GM23338 (cell line): ENCODE measurements around the gene NGEF. TPM values are rescaled to one million over a fixed set of nuclear protein-coding genes. Genes with fewer than 3 reads are reported as not detected.

Source experiments
- ATAC-seq: fragments of 200-7000 bp; cut with Tn5 transposase; 3 replicates; pipeline ENCODE4 v1.9.1; 2020
- DNase-seq: peaks from one replicate; pipeline ENCODE4 v3.0.0-alpha.2; 2015; ENCODE audit warnings: low spot score
- H2AFZ ChIP-seq: fragments of 200-600 bp; sonication (generic); 2 replicates; pipeline ENCODE4 v1.8.0; 2016; ENCODE audit warnings: antibody characterized with exemption, mild to moderate bottlenecking, moderate library complexity
- H3F3A ChIP-seq: fragments of 200-600 bp; sonication (generic); replicated peaks from 2 replicates; pipeline ENCODE4 v1.8.0; 2017; ENCODE audit warnings: antibody characterized with exemption, mixed run types, low read depth
- H3K27ac ChIP-seq: fragments of 200-600 bp; sonication (generic); 2 replicates; pipeline ENCODE4 v1.6.1; 2016; ENCODE audit warnings: low read depth
- H3K27me3 ChIP-seq: fragments of 200-600 bp; sonication (generic); 2 replicates; pipeline ENCODE4 v1.8.0; 2016; ENCODE audit warnings: mild to moderate bottlenecking, mixed run types, moderate library complexity; ENCODE audit not compliant: insufficient read depth
- H3K36me3 ChIP-seq: fragments of 200-600 bp; sonication (generic); 2 replicates; pipeline ENCODE4 v1.8.0; 2016; ENCODE audit warnings: mild to moderate bottlenecking; ENCODE audit not compliant: insufficient read depth
- H3K4me1 ChIP-seq: fragments of 200-600 bp; sonication (generic); 2 replicates; pipeline ENCODE4 v1.8.0; 2016; ENCODE audit warnings: mild to moderate bottlenecking, moderate library complexity; ENCODE audit not compliant: insufficient read depth
- H3K4me2 ChIP-seq: fragments of 200-600 bp; sonication (generic); 2 replicates; pipeline ENCODE4 v1.7.1; 2017; ENCODE audit warnings: mixed run types
- H3K4me3 ChIP-seq: fragments of 200-600 bp; sonication (generic); 2 replicates; pipeline ENCODE4 v1.6.1; 2016; ENCODE audit warnings: mixed run types
- H3K79me2 ChIP-seq: fragments of 200-600 bp; sonication (generic); replicated peaks from 2 replicates; pipeline ENCODE4 v1.8.0; 2017; ENCODE audit warnings: mild to moderate bottlenecking; ENCODE audit not compliant: insufficient read depth
- H3K9me2 ChIP-seq: fragments of 200-600 bp; sonication (generic); 2 replicates; pipeline ENCODE4 v1.8.0; 2017; ENCODE audit not compliant: insufficient read depth
- H4K20me1 ChIP-seq: fragments of 200-600 bp; sonication (generic); replicated peaks from 2 replicates; pipeline ENCODE4 v1.8.0; 2017; ENCODE audit warnings: mild to moderate bottlenecking; ENCODE audit not compliant: insufficient read depth
- H3K27ac Mint-ChIP-seq: 2 replicates; pipeline ENCODE4 v1.8.0; 2020; ENCODE audit warnings: inconsistent platforms, mild to moderate bottlenecking, moderate library complexity, mixed read lengths
- H3K27me3 Mint-ChIP-seq: 3 replicates; pipeline ENCODE4 v1.8.0; 2022; ENCODE audit warnings: low read depth, mild to moderate bottlenecking, moderate library complexity, mixed read lengths, inconsistent platforms; ENCODE audit not compliant: insufficient read depth, poor library complexity
- H3K36me3 Mint-ChIP-seq: 3 replicates; pipeline ENCODE4 v1.8.0; 2021; ENCODE audit warnings: low read depth, mild to moderate bottlenecking, inconsistent platforms, moderate library complexity, mixed read lengths
- H3K4me1 Mint-ChIP-seq: 3 replicates; pipeline ENCODE4 v1.8.0; 2020; ENCODE audit warnings: mild to moderate bottlenecking, inconsistent platforms, mixed read lengths
- H3K4me3 Mint-ChIP-seq: 3 replicates; pipeline ENCODE4 v1.8.0; 2021; ENCODE audit warnings: moderate library complexity, mild to moderate bottlenecking, inconsistent platforms, mixed read lengths
- H3K9me3 Mint-ChIP-seq: 3 replicates; pipeline ENCODE4 v1.8.0; 2020; ENCODE audit warnings: moderate library complexity, mild to moderate bottlenecking, inconsistent platforms, mixed read lengths
- CREB1 ChIP-seq: fragments of 250-450 bp; sonication (Bioruptor Pico); IDR thresholded peaks from 2 replicates; pipeline ENCODE4 v1.5.0; 2020; ENCODE audit warnings: low read depth, mild to moderate bottlenecking, moderate library complexity
- EZH2 ChIP-seq: fragments of 200-600 bp; sonication (generic); IDR thresholded peaks from one replicate; pipeline ENCODE4 v1.8.0; 2017; ENCODE audit warnings: antibody characterized with exemption, mild to moderate bottlenecking, low read depth; ENCODE audit not compliant: unreplicated experiment
- EZH2phosphoT487 ChIP-seq: fragments of 200-600 bp; sonication (generic); IDR thresholded peaks from one replicate; pipeline ENCODE4 v1.8.1; 2018; ENCODE audit warnings: antibody characterized with exemption; ENCODE audit not compliant: unreplicated experiment
- NANOG ChIP-seq: IDR thresholded peaks from 2 replicates; pipeline ENCODE4 v1.6.1; 2016; ENCODE audit warnings: antibody characterized with exemption, borderline replicate concordance
- POLR2AphosphoS5 ChIP-seq: IDR thresholded peaks from 2 replicates; pipeline ENCODE4 v1.6.1; 2016; ENCODE audit warnings: antibody characterized with exemption, low read depth
- STAT1 ChIP-seq: IDR thresholded peaks from one replicate; pipeline ENCODE4 v1.6.1; 2016; ENCODE audit warnings: antibody characterized with exemption; ENCODE audit not compliant: unreplicated experiment
- ZNF114 ChIP-seq: fragments of 250-450 bp; sonication (Bioruptor Pico); IDR thresholded peaks from 2 replicates; pipeline ENCODE4 v1.5.0; 2020; ENCODE audit warnings: mild to moderate bottlenecking, moderate library complexity
- ZNF331 ChIP-seq: fragments of 250-450 bp; sonication (Bioruptor Pico); IDR thresholded peaks from 2 replicates; pipeline ENCODE4 v1.5.0; 2020; ENCODE audit warnings: low read depth, mild to moderate bottlenecking, moderate library complexity
- polyA plus RNA-seq: library from polyadenylated mRNA; unstranded; fragments of >200 nt; fragmentation: Nextera tagmentation; extraction: Ambion mirVana; gene quantifications from 2 replicates; pipeline ENCODE4 v1.2.1, GENCODE V29; 2016
- total RNA-seq: library from RNA; depleted of rRNA; stranded (reverse); fragments of >200 nt; shearing (Covaris generic); gene quantifications from 2 replicates; pipeline ENCODE4 v1.2.3, GENCODE V29; 2014
- TF ChIP-seq, protein P1 (sequence below): IDR thresholded peaks from 2 replicates; pipeline ENCODE4 v1.6.1; 2016; ENCODE audit warnings: antibody characterized with exemption
- TF ChIP-seq, protein P2 (sequence below): IDR thresholded peaks from one replicate; pipeline ENCODE4 v1.6.1; 2018; ENCODE audit warnings: antibody characterized with exemption; ENCODE audit not compliant: unreplicated experiment
- TF ChIP-seq, protein P3 (sequence below), 2 experiments: fragments of 200-600 bp in 1 of 2; sonication (generic) in 1 of 2; conservative IDR thresholded peaks; 2 replicates each; pipeline versions ENCODE4 v1.5.1 to v1.6.1; 2016 to 2017; ENCODE audit warnings: antibody characterized with exemption in 2 of 2, low read depth in 2 of 2, mild to moderate bottlenecking in 2 of 2, moderate library complexity in 1 of 2
- TF ChIP-seq, protein P4 (sequence below): fragments of 250-450 bp; sonication (Bioruptor Pico); IDR thresholded peaks from 2 replicates; pipeline ENCODE4 v1.5.0; 2020; ENCODE audit warnings: mild to moderate bottlenecking, moderate library complexity

The NGEF gene
- total and polyA plus RNA-seq, 2 experiments from 2014 or later: 1.8 to 5.4 TPM

DNA sequence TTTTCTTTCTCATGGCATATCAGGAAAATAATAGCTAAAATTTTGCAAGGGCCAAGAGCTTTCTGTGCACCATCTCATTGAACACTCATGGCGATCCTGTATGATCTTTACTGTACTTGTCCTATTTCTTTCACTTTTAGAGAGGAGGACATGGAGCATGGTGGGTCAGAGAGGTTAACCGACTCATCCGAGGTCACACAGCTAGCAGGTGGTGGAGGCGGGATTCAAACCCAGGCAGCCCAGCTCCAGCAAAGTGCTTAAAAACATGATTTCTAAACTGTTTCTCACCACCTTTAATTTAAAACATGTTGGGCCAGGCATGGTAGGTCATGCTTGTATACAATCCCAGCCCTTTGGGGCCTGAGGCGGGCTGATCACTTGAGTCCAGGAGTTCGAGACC lies 6.4 kb downstream of the NGEF start (continued):
- TF ChIP-seq, protein P1, sequence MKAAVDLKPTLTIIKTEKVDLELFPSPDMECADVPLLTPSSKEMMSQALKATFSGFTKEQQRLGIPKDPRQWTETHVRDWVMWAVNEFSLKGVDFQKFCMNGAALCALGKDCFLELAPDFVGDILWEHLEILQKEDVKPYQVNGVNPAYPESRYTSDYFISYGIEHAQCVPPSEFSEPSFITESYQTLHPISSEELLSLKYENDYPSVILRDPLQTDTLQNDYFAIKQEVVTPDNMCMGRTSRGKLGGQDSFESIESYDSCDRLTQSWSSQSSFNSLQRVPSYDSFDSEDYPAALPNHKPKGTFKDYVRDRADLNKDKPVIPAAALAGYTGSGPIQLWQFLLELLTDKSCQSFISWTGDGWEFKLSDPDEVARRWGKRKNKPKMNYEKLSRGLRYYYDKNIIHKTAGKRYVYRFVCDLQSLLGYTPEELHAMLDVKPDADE: no peak

DNA sequence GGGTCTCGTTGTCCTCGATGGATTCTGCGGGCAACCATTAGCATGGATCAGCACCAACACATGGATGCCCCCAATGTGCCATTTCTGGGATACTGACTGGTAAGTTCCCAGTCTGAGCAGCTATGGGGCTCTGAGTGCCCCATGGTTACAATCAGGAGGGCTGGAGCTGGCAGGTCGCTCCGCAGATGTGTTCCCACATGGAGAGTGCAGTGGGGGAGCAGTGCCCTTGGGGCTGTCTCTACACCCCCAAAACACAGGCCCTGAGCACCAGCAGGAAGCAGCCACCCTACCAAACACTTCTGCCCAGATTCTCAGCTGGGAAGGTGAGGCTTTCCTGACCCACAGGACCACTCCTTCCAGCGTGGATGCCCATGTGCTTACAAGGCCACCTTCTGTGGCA lies 8.0 kb downstream of the NGEF start:
- no peak overlapping the region for H3K4me2 ChIP-seq
- H3K4me3 Mint-ChIP-seq: no peak overlapping the region
- no peaks in the 10 kb centered on the region for H3K9me3 Mint-ChIP-seq
- H2AFZ ChIP-seq: no peak overlapping the region
- no peak overlapping the region for H3K4me3 ChIP-seq
- H3K79me2 ChIP-seq: no peaks in the 10 kb centered on the region
- peaks cover 2% of the 10 kb centered on the region; the same call in 1 of the 3 replicates for H3K4me1 Mint-ChIP-seq
- peaks cover 12% of the 10 kb centered on the region for H3K27me3 Mint-ChIP-seq
- H3K36me3 ChIP-seq: no peaks in the 10 kb centered on the region
- H3K27ac Mint-ChIP-seq: no peak overlapping the region
- H3K9me2 ChIP-seq: no peaks in the 10 kb centered on the region
- H3K27me3 ChIP-seq: no peaks in the 10 kb centered on the region
- ATAC-seq (no peak), DNase-seq (no peak)
- no peaks in the 10 kb centered on the region for H3K36me3 Mint-ChIP-seq
- no peaks in the 10 kb centered on the region for H3K4me1 ChIP-seq
- no peaks in the 10 kb centered on the region for H3F3A ChIP-seq
- no peak overlapping the region for H3K27ac ChIP-seq
- H4K20me1 ChIP-seq: no peaks in the 10 kb centered on the region
- TF ChIP-seq NANOG (no peak), ZNF114 (CRISPR knock-in tag) (no peak), STAT1 (no peak), EZH2 (no peak), ZNF331 (CRISPR knock-in tag) (no peak), EZH2phosphoT487 (no peak), CREB1 (CRISPR knock-in tag) (no peak), POLR2AphosphoS5 (no peak)
- TF ChIP-seq, protein P2, sequence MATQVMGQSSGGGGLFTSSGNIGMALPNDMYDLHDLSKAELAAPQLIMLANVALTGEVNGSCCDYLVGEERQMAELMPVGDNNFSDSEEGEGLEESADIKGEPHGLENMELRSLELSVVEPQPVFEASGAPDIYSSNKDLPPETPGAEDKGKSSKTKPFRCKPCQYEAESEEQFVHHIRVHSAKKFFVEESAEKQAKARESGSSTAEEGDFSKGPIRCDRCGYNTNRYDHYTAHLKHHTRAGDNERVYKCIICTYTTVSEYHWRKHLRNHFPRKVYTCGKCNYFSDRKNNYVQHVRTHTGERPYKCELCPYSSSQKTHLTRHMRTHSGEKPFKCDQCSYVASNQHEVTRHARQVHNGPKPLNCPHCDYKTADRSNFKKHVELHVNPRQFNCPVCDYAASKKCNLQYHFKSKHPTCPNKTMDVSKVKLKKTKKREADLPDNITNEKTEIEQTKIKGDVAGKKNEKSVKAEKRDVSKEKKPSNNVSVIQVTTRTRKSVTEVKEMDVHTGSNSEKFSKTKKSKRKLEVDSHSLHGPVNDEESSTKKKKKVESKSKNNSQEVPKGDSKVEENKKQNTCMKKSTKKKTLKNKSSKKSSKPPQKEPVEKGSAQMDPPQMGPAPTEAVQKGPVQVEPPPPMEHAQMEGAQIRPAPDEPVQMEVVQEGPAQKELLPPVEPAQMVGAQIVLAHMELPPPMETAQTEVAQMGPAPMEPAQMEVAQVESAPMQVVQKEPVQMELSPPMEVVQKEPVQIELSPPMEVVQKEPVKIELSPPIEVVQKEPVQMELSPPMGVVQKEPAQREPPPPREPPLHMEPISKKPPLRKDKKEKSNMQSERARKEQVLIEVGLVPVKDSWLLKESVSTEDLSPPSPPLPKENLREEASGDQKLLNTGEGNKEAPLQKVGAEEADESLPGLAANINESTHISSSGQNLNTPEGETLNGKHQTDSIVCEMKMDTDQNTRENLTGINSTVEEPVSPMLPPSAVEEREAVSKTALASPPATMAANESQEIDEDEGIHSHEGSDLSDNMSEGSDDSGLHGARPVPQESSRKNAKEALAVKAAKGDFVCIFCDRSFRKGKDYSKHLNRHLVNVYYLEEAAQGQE: no peak
- TF ChIP-seq, protein P3, sequence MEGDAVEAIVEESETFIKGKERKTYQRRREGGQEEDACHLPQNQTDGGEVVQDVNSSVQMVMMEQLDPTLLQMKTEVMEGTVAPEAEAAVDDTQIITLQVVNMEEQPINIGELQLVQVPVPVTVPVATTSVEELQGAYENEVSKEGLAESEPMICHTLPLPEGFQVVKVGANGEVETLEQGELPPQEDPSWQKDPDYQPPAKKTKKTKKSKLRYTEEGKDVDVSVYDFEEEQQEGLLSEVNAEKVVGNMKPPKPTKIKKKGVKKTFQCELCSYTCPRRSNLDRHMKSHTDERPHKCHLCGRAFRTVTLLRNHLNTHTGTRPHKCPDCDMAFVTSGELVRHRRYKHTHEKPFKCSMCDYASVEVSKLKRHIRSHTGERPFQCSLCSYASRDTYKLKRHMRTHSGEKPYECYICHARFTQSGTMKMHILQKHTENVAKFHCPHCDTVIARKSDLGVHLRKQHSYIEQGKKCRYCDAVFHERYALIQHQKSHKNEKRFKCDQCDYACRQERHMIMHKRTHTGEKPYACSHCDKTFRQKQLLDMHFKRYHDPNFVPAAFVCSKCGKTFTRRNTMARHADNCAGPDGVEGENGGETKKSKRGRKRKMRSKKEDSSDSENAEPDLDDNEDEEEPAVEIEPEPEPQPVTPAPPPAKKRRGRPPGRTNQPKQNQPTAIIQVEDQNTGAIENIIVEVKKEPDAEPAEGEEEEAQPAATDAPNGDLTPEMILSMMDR (conservative IDR thresholded peaks at IDR 0.05; ENCODE audit: low read depth in 2 of 2): no peak
- TF ChIP-seq, protein P1: no peak
- TF ChIP-seq, protein P4, sequence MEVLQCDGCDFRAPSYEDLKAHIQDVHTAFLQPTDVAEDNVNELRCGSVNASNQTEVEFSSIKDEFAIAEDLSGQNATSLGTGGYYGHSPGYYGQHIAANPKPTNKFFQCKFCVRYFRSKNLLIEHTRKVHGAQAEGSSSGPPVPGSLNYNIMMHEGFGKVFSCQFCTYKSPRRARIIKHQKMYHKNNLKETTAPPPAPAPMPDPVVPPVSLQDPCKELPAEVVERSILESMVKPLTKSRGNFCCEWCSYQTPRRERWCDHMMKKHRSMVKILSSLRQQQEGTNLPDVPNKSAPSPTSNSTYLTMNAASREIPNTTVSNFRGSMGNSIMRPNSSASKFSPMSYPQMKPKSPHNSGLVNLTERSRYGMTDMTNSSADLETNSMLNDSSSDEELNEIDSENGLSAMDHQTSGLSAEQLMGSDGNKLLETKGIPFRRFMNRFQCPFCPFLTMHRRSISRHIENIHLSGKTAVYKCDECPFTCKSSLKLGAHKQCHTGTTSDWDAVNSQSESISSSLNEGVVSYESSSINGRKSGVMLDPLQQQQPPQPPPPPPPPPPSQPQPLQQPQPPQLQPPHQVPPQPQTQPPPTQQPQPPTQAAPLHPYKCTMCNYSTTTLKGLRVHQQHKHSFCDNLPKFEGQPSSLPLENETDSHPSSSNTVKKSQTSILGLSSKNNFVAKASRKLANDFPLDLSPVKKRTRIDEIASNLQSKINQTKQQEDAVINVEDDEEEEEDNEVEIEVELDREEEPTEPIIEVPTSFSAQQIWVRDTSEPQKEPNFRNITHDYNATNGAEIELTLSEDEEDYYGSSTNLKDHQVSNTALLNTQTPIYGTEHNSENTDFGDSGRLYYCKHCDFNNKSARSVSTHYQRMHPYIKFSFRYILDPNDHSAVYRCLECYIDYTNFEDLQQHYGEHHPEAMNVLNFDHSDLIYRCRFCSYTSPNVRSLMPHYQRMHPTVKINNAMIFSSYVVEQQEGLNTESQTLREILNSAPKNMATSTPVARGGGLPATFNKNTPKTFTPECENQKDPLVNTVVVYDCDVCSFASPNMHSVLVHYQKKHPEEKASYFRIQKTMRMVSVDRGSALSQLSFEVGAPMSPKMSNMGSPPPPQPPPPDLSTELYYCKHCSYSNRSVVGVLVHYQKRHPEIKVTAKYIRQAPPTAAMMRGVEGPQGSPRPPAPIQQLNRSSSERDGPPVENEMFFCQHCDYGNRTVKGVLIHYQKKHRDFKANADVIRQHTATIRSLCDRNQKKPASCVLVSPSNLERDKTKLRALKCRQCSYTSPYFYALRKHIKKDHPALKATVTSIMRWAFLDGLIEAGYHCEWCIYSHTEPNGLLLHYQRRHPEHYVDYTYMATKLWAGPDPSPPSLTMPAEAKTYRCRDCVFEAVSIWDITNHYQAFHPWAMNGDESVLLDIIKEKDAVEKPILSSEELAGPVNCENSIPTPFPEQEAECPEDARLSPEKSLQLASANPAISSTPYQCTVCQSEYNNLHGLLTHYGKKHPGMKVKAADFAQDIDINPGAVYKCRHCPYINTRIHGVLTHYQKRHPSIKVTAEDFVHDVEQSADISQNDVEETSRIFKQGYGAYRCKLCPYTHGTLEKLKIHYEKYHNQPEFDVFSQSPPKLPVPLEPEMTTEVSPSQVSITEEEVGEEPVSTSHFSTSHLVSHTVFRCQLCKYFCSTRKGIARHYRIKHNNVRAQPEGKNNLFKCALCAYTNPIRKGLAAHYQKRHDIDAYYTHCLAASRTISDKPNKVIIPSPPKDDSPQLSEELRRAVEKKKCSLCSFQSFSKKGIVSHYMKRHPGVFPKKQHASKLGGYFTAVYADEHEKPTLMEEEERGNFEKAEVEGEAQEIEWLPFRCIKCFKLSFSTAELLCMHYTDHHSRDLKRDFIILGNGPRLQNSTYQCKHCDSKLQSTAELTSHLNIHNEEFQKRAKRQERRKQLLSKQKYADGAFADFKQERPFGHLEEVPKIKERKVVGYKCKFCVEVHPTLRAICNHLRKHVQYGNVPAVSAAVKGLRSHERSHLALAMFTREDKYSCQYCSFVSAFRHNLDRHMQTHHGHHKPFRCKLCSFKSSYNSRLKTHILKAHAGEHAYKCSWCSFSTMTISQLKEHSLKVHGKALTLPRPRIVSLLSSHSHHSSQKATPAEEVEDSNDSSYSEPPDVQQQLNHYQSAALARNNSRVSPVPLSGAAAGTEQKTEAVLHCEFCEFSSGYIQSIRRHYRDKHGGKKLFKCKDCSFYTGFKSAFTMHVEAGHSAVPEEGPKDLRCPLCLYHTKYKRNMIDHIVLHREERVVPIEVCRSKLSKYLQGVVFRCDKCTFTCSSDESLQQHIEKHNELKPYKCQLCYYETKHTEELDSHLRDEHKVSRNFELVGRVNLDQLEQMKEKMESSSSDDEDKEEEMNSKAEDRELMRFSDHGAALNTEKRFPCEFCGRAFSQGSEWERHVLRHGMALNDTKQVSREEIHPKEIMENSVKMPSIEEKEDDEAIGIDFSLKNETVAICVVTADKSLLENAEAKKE (CRISPR knock-in tag): no peak
